ENCODE results near the gene MTA3.

The MTA3 gene

GRCh38 chr2:42742740-42743658 lies 174.6 kb downstream of the MTA3 start:
- no peak for DNase-seq

DNA sequence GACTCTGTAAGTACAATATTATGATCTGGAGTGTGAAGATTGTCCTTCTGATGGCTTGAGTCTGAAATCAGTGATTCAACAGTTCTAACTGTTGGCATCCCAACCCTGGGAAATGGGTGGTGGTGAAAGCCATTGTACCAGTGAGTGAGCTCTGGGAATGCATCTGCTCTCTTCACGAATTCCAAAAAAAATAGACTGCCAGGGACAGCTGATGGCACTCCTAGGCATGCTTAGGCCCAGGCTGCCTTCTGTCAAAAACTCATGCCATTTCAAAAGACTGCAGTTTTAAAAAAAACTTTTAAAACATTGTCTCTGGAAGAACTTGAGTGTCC lies 175.2 kb downstream of the MTA3 start:
- no peak for DNase-seq

- DNase-seq = no peak
These were observed 176.2 kb downstream of the MTA3 start for GRCh38 chr2:42744545-42745082.

DNA sequence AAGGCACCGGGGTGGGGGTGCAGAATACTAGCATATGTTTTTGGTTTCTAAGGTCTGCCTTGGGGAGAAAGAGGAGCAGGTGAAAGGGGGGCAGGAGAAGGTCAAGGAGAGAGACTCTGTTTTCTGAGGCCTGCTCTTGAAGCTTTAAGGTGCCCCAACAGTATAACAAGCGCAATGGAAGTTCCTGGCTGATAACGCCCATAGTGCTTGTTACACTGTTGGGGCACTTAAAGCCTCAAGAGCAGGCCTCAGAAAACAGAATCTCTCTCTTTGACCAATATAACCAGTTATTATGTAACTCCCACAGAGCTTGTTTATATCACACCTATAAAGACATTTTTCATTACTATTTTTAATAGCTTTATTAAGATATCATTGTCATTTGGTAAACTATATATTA lies 179.0 kb downstream of the MTA3 start:
- no peak for DNase-seq

DNA sequence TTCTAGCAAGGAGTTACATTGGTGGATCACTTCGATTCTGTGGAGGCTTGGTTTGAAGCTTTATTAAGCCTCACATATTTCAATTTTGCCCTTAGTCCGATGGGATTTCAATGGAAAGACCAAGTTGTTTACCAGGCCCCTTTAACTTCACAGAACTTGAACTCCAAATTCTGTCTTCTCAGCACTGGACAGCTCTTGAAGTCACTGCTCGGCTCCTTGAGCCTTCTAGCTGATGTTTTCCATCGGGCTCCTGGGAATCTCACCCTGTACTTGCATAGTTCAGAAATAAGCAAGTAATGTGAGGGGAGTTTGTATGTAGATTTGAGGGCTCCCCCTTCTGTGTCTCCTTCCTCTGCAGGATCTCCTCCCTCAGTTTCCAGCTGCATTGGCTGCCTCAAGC lies 180.4 kb downstream of the MTA3 start:
- no peak for DNase-seq

GRCh38 chr2:42752314-42752713 lies 183.9 kb downstream of the MTA3 start:
- no peak for DNase-seq

- no peak for DNase-seq
These were observed 184.7 kb downstream of the MTA3 start for GRCh38 chr2:42752816-42753813.

- DNase-seq = no peak
These were observed 185.8 kb downstream of the MTA3 start for GRCh38 chr2:42754021-42754775.

- DNase-seq = no peak
These were observed 186.3 kb downstream of the MTA3 start for GRCh38 chr2:42754776-42755140.

DNA sequence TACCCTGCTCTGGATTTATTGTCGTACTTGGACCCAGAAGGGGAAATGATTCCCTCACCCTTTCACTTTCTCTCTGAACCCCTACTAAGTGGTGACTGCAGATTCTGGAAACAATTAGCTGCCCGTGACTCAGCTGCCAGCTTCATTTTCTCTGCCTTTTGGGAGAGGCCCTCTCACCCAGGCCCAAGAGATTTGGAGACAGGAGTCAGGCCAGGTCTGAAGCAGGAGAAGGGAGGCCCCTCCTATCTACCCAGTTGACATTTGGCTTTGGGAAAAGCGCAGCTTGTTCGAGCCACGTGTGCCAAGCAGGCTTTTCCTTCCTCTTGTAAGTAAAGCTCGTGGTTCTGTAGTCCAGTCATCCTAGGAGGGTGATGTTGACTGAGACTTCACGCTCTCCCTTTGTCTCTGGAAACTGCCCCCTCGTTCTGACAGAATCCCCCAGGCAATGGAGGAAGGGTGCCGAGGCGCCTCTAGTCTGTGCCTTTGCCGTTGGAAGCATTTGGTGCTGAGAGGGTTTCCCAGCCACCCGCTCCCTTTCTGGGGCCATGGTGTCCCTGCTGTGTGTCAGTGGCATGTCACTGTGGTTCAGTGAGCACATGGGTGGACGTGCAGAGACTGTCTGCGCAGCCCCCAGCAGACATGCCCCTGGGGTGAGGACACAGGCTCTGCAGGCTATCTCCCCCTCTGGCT lies 186.9 kb downstream of the MTA3 start:
- DNase-seq = no peak

DNA sequence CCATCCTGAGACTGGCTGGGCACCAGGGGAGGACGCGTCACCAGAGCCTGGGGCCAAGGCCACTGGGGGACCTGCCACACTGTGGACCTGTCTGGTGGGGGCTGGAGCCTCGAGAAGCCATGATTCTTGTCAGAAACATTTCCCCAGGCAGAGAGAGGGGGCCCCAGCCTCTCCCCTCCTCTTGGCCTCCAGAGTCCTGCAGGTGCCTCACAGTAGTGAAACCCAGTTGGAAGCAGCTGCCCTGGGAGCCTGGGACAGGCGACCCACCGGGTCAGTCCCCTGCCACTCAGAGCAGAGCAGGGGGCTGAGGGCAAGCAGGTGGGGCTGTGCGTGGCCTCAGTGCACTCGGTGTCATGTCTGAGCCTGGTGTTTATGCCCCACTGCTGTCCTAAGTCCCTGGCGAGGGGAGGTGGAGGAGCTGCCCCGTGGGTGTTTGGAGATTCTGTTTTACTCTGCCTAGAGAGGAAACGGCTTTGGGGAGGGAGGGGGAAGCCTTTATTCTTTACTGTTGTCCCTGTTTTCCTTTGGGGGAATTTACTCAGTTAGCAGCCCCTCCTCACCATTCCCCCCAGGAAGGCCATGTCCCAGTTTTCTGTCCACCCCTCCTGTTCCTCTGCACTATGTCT lies 187.8 kb downstream of the MTA3 start:
- no peak for DNase-seq

DNA sequence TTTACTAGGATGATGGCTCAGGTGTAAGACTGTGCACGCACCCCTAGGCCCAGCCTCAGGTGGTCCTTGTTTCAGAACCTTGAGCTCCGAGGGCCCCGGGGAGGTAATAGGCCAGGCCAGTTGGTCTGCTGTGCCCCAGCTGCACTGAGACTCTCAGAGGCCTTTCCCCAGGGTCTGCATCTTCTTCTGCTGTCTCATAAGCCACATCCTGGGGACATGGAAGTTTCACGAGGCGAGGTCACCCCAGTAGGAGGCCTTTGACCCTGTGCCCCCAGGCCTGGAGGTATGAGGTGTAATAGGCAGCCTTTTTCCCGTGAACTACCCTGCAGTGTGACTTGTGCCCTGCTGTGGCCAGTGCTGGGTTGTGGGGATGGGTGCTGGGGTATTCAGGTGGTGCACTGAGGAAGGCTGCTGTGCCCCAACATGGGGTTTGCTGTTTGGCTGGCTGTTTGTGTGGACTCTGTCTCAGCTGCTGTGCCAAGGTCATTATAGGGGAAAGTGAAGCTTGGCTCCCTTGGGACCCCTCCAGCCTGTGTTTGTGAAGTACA lies 188.6 kb downstream of the MTA3 start:
- DNase-seq = no peak

- no peak for DNase-seq
These were observed 189.7 kb downstream of the MTA3 start for GRCh38 chr2:42757981-42758740.

DNA sequence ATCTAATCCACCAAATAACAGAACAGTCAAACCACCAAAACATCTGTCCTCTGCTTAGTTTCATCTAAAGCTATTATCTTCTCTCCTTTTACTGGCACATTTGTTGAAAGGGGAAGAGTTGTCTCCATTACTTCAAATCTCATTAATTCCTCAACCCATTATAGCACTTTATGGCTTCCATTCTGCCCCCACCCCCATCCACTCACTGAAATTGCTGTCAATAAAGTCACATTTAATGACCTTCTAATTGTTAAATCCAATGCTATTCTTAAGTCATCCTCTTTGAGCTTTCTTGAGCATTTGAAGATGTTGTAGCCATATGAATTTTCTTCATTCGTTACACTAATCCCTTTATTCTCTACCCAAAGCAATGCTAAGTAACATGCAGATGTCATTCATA lies 190.3 kb downstream of the MTA3 start:
- no peak for DNase-seq

DNA sequence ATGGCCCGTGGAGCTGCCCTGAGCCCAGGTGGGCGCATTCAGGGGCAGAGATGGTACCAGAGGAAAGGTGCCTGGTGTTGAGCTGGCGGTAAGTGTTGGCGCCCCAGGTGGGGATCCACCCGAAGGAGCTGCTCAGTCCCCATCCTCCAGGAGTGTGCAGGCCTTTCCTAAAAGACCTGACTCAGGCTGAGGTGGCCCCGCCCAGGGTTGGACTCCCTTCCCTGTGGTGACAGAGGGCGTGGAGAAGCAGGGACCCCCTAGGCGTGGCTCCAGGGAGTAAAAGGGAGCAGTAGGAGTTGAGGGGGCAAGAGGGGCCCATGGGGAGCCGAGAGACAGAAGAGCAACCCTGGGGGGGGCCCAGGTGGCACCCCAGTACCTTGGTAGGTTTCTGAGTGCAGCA lies 193.1 kb downstream of the MTA3 start:
- no peak for DNase-seq

DNA sequence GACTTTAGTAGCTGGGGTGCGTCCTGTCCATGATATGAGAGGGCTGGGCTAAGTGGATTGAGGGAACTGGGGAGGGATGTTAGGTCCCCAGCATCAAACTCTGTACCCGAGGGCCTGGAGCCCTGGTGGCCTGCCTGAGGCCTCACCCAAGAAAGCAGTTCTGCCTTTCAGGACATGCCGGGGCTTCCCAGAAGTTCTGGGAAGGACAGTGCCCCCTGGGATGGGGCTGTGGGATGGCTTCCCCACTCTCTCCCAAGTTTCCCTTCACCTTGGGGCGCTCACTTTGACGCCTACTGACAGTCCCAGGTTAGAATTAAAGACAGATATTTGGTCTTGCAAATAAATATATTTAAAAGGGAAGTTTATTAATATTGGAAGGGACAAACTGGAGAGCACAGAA lies 193.7 kb downstream of the MTA3 start:
- DNase-seq = no peak

DNA sequence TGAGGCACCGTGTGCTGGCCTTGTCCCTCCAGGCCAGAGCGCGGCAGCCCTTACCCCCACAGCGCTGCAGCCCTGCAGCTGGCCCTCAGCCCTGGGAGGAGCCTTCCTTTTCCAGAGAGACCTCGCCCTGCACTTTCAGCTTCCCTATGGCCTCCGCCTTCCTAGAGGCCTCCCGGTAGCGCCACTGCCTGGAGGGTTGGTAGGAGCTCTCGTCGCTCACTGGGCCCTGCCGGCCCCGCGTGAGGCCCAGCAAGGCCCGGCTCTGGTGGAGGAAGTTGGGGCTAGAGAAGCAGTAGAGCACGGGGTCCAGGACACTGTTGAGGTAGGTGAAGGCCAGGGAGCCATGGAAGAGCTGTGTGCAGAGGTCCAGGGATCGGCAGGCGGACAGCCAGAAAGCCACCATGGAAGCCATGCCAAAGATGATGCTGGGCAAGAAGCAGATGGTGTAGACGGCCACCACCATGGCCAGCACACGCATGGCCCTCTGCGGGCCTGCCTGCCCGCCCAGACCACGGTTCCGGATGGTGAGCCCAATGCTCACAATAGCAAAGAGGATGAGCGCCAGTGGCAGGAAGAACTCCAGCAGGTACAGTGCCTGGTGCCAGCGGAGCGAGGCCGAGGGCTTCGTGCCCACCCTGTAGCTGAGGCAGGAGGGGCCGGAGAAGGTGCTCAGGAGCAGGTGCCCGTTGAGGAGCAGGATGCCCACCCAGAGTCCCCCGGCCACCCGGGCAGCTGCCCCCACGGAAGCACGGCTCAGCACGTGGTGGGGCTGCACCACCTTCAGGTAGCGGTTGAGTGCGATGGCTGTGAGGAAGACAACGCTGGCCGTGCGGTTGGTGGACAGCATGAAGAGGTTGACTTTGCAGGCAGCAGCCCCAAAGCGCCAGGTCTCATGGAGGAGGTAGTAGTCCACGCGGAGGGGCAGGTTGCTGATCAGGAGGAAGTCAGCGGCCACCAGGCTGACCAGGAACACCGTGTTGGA lies 194.7 kb downstream of the MTA3 start:
- no peak for DNase-seq

- no peak for DNase-seq
These were observed 195.7 kb downstream of the MTA3 start, which contains the start of gene OXER1 for GRCh38 chr2:42764096-42764495. Gene OXER1 (minus strand): TSS chr2:42764135. CDS start chr2:42764062, 73 bp downstream.

DNA sequence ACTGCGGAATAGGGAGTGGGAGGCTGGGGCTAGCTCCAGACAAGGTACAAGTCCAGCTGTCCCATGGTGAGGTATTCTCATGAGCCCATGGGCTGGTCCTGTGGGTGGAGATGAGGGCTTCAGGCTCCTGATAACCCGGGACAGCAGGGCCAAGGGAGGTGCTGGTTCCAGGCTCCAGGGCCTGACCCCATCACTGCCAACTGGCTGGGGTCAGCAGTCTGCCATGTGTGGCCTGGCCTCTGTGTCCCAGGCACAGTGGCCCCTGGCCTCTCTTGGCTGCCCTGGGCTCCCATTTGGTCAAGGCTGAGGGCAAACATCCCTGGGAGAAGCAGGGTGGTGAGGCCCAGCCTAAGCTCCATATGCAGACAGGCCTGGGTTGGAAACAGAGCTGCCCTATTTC lies 196.5 kb downstream of the MTA3 start:
- DNase-seq = no peak

Measured in stimulated activated CD4-positive, alpha-beta T cell treated with anti-CD3 and anti-CD28 coated beads, Interleukin-2, amount 100 ng/mL, for 24 hours (primary cell).